DND-41 (cell line): ENCODE data around the gene CDX1.

Experiments used
- EZH2 ChIP-seq: IDR thresholded peaks from 3 replicates; pipeline ENCODE4 v1.6.1; 2012; ENCODE audit warnings: borderline replicate concordance, low read depth, mild to moderate bottlenecking, moderate library complexity, low read length, inconsistent platforms; ENCODE audit not compliant: severe bottlenecking
- TF ChIP-seq, protein P1 (sequence below): IDR thresholded peaks from 2 replicates; pipeline ENCODE4 v1.5.1; 2012; ENCODE audit warnings: borderline replicate concordance, low read length, moderate library complexity, mild to moderate bottlenecking; ENCODE audit not compliant: poor library complexity, severe bottlenecking; ENCODE audit errors: extremely low read depth

DNA sequence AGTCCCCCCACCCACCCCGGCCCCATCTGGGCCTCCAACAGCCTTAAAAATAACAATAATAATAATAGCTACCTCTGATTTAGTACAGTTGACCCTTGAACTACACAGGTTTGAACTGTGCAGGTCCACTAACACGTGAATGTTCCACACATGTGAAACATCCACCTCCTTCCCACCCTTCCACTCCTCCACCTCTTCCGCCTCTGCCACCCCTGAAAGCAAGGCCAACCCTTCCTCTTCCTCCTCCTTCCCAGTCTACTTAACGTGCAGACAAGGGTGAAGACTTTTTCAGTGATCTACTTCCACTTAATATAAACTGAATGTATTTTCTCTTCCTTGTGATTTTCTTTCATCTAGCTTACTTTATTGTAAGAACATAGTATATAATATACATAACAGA is 21.7 kb upstream of the CDX1 start:
- TF ChIP-seq, protein P1, sequence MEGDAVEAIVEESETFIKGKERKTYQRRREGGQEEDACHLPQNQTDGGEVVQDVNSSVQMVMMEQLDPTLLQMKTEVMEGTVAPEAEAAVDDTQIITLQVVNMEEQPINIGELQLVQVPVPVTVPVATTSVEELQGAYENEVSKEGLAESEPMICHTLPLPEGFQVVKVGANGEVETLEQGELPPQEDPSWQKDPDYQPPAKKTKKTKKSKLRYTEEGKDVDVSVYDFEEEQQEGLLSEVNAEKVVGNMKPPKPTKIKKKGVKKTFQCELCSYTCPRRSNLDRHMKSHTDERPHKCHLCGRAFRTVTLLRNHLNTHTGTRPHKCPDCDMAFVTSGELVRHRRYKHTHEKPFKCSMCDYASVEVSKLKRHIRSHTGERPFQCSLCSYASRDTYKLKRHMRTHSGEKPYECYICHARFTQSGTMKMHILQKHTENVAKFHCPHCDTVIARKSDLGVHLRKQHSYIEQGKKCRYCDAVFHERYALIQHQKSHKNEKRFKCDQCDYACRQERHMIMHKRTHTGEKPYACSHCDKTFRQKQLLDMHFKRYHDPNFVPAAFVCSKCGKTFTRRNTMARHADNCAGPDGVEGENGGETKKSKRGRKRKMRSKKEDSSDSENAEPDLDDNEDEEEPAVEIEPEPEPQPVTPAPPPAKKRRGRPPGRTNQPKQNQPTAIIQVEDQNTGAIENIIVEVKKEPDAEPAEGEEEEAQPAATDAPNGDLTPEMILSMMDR: no peak
- TF ChIP-seq EZH2: no peak
